GM12865 (cell line): Measurements from ENCODE around the gene ANO9.

Experiments used
- DNase-seq: peaks from one replicate; pipeline ENCODE4 v3.0.0; 2010; ENCODE audit warnings: low read depth
- H3K4me3 ChIP-seq: 2 replicates; pipeline ENCODE4 v1.5.1; 2011; ENCODE audit warnings: mild to moderate bottlenecking, low read depth, low read length, control low read depth
- TF ChIP-seq, protein P1 (sequence below): IDR thresholded peaks from 2 replicates; pipeline ENCODE4 v1.5.1; 2011; ENCODE audit warnings: low read length, control low read depth, low read depth, inconsistent platforms; ENCODE audit not compliant: insufficient read depth; ENCODE audit errors: missing control alignments

Gene ANO9

DNA sequence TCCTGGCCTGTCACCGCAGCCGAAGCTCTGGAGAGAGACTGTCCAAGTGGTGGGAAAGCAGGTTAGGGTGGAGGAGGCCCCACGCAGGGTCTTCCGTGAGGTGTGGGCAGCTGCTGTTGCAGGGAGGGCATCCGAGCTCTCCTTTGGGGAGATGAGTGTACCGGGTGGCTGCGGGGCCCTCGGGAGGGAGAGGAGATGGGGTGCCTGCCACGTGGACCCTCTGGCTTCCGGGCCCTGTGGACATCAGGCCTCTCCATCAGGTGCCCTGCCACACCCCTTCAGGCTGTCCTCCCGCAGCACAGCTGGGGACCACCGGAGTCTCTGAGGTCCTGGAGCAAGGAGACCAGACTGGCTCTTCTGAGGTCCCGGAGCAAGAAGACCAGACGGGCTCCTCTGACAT lies 9.9 kb upstream of the ANO9 start:
- TF ChIP-seq, protein P1, sequence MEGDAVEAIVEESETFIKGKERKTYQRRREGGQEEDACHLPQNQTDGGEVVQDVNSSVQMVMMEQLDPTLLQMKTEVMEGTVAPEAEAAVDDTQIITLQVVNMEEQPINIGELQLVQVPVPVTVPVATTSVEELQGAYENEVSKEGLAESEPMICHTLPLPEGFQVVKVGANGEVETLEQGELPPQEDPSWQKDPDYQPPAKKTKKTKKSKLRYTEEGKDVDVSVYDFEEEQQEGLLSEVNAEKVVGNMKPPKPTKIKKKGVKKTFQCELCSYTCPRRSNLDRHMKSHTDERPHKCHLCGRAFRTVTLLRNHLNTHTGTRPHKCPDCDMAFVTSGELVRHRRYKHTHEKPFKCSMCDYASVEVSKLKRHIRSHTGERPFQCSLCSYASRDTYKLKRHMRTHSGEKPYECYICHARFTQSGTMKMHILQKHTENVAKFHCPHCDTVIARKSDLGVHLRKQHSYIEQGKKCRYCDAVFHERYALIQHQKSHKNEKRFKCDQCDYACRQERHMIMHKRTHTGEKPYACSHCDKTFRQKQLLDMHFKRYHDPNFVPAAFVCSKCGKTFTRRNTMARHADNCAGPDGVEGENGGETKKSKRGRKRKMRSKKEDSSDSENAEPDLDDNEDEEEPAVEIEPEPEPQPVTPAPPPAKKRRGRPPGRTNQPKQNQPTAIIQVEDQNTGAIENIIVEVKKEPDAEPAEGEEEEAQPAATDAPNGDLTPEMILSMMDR = no peak

DNA sequence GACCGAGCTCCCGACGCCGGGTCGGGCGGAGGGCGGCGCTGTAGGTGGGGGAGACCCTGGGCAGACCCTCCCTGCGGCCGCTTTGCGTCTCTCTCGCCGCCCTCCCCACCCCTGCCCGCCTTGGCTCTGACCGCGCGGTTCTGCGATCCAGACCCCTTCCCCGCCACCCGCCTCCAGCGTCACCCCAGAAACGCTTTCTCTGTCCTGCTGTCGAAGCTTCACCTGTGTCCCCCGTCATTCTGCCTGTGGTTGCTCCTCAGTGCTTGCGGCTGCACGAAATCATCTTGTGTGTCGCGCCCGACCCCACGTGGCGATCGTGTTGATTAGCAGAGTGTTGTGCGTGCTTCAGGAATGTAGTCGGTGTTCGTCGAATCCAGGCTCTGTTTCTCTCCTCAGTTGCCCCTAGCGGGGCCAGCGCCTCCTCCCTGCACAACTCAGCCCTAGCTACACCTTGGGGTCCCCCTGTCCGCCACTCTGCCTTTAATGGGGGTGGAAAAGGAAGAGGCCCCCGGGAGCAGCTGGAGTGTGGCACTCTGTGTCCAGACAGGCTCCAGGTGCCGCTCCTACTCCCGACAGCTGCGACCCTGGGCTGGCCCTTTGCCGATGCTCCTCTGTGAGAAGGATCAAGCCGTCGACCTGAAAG lies 9.1 kb upstream of the ANO9 start:
- TF ChIP-seq, protein P1 = peak; percentile 30
- peak; percentile 84 for DNase-seq
- H3K4me3 ChIP-seq = peak overlapping the region; percentile 59

More for the DNA sequence above, 9.9 kb upstream of the ANO9 start:
- no peak overlapping the region for H3K4me3 ChIP-seq
- no peak for DNase-seq

DNA sequence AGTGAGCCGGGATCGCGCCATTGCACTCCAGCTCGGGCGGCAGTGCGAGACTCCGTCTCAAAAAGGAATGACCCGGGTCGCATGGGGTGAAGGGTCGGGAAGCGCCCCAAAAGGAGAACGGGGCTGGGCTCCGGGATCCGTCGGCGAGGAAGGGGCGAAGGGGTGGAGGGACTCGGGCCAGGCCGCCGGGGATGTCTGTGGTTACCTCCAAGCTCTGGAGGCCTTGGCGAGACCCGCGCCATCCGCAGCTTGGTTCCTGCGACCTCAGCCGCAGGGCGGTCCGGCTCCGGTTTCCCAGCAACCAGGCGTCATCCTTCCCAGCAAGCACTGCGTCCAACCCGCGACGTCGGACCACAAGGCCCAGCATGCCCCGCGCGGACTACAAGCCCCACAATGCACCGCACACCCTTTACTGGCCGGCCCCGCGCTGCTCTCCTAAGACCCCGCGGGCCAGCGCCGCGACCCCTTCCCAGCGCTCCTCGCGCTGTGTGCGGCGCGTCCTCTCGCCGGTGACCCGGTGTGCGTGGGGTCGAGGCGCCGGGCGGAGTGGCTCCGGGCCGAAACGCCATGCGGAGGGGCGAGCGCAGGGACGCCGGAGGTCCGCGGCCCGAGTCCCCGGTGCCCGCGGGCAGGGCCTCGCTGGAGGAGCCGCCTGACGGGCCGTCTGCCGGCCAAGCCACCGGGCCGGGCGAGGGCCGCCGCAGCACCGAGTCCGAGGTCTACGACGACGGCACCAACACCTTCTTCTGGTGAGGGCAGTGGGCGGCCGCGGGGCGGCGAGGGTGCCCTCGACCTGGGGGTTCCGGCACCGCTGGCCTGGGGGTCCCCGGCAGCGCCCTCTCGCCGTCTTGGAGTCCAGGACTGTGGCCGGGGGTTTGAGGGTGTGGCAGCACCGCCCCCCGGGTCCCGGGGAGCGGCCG lies 8.3 kb upstream of the ANO9 start, which contains the start of gene PTDSS2:
Gene PTDSS2 (plus strand): TSS at position 391 of the 920 bp plus-strand sequence. CDS start 177 bp downstream, at position 568.
- peak within 1 kb of the TSS; percentile 59 for H3K4me3 ChIP-seq
- TF ChIP-seq, protein P1 = no peak
- DNase-seq = peak; percentile 98

DNA sequence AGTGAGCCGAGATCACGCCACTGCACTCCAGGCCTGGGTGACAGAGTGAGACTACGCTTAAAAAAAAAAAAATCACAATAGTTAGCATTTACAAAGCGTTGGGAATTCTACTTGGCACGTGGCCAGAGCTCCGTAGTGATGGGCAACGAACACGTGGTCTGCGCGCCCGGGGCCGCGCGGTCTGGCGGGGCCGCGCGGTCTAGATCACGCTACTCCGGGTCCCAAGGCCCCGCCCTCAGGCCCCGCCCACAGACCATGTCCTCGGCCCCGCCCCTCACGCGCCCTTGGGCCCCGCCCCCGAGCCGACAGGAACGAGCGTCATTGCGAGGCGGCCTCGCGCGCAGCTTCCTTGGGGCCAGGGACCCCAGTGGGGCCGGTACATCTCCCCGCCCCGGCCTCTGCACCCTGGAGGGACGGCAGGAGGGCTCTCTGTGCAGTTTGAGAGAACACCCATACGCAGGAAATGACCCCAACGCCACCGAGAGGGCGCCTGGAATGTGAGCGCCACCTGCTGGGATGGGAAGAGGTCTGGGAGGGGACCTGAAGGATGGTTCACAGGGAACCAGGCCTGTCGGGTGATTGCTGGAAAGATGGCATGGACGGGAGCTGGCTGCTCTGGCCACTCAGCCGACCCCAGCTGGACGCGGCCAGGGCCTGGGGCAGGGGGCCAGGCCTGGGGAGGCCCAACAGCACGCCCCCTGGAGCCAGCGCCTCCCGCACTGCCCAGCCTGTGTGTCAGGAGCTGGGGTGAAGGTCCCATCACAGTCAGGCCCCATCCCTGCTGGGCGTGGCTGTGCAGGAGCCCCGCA lies 6.3 kb upstream of the ANO9 start:
- TF ChIP-seq, protein P1 = peak; percentile 82
- H3K4me3 ChIP-seq = peak overlapping the region; percentile 80
- peak; percentile 96 for DNase-seq

DNA sequence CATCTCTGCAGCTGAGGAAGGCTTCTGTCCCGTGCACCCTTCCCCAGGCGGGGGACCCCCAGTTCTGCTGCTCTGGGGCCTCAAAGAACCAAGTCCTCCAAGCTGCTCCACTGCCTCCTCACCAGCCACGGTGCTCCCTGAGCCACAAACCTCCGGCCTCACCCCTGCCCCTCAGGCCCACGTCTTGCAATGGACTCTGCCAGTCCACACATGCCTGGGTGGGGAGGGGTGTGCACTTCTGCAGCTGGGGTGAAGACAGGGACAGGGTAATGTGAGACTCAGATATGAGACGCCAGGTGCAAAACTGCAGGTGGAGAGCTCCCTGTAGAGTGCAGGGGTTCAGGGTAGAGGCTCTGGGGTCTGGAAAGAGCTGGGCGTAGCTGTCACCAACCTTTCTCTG lies 5.1 kb upstream of the ANO9 start:
- H3K4me3 ChIP-seq = no peak overlapping the region
- TF ChIP-seq, protein P1 = no peak
- DNase-seq = no peak

DNA sequence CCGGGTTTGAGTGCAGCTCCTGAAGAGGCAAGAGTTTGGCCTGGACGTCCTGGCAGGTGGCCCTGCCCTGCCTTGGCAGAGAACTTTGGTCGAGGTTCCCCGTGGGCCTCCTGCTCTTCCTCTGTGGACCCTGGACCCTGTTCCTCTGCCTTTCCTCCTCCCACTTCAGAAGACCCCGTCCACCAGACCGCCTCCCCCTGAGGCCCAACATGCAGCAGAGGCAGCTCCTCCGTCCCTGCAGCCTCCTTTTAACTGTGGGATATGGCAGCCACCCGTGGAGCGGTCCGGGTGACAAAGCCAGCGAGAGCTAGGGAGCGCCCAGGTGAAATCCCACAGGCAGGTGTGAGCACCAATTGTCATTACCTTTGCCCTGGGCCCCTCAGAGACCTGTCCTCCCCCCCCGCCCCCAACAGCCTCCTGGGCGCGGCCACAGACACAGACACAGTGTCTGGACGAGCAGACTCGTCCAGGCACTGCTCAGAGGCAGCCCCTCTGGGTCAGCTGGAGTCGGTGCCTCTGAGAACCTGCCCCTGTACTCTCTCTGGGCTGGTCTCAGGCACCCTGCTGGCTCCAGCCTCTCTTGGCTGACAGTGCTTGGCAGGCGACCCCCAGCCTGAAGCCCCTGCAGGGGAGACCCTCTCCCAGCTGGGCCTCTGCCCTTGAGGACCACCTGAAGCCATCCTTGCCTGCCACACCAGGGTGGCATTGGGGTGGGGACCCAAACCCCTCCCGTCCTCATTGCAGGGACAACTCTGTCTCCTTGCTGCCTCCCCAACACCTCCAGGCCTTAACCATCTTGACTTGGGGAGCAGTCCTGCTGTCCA lies 4.2 kb upstream of the ANO9 start:
- no peak overlapping the region for H3K4me3 ChIP-seq
- DNase-seq = no peak
- TF ChIP-seq, protein P1 = no peak
